OCI-LY7 (cell line): ENCODE data around the gene LHPP. TPM values are rescaled to one million over a fixed set of nuclear protein-coding genes. Genes with fewer than 3 reads are reported as not detected.
A peak's percentile ranks its signal among the peaks of the same experiment; 100 is the strongest.

Source experiments
- BruUV-seq: library from RNA; stranded (reverse); fragments of 400-500 nt; replicated peaks from 2 replicates; lab custom pipeline; 2021; lab: Mats Ljungman, UMichigan
- CTCF ChIA-PET: fragments of 300-600 bp; sonication (Branson Sonifier 250); formaldehyde crosslinking; loops from one replicate; lab custom pipeline; 2022; ENCODE audit warnings: antibody characterized with exemption; ENCODE audit not compliant: unreplicated experiment; lab: Charles Lee
- POLR2A ChIA-PET: fragments of 300-600 bp; sonication (Branson Sonifier 250); formaldehyde crosslinking; loops from one replicate; lab custom pipeline; 2022; ENCODE audit warnings: antibody characterized with exemption; lab: Charles Lee
- DNase-seq: peaks from one replicate; pipeline ENCODE4 v3.0.0-alpha.2; 2015; ENCODE audit warnings: low spot score
- H2AFZ ChIP-seq: fragments of 200-600 bp; sonication (generic), shearing (Covaris generic); 2 replicates; pipeline ENCODE4 v1.6.1; 2014; ENCODE audit warnings: mild to moderate bottlenecking, antibody characterized with exemption, low read length, moderate library complexity
- H3K27ac ChIP-seq: fragments of 200-600 bp; sonication (generic); 2 replicates; pipeline ENCODE4 v1.5.1; 2014; ENCODE audit warnings: mixed run types, low read depth, mild to moderate bottlenecking, moderate library complexity, low read length, inconsistent platforms; ENCODE audit not compliant: poor library complexity, severe bottlenecking
- H3K36me3 ChIP-seq: fragments of 200-600 bp; sonication (generic); 2 replicates; pipeline ENCODE4 v1.6.1; 2014; ENCODE audit warnings: mild to moderate bottlenecking, antibody characterized with exemption, low read length, moderate library complexity, mixed read lengths; ENCODE audit not compliant: insufficient read depth
- H3K4me1 ChIP-seq: fragments of 200-600 bp; sonication (generic); 2 replicates; pipeline ENCODE4 v1.5.1; 2014; ENCODE audit warnings: mild to moderate bottlenecking, low read length; ENCODE audit not compliant: insufficient read depth, poor library complexity, severe bottlenecking
- H3K4me2 ChIP-seq: fragments of 200-600 bp; sonication (generic); 2 replicates; pipeline ENCODE4 v1.6.1; 2014; ENCODE audit warnings: mild to moderate bottlenecking, low read length
- H3K4me3 ChIP-seq: fragments of 200-600 bp; sonication (generic); 2 replicates; pipeline ENCODE4 v1.5.1; 2014; ENCODE audit warnings: mild to moderate bottlenecking, low read depth, low read length; ENCODE audit not compliant: poor library complexity, severe bottlenecking
- H3K79me2 ChIP-seq: fragments of 200-600 bp; sonication (generic); 2 replicates; pipeline ENCODE4 v1.6.1; 2016; ENCODE audit warnings: low read depth, mild to moderate bottlenecking, low read length, moderate library complexity, mixed read lengths; ENCODE audit not compliant: insufficient read depth
- H3K9me2 ChIP-seq: fragments of 200-600 bp; sonication (generic); 2 replicates; pipeline ENCODE4 v1.6.1; 2016; ENCODE audit warnings: mild to moderate bottlenecking, low read length, mixed read lengths; ENCODE audit not compliant: insufficient read depth
- H3K9me3 ChIP-seq: fragments of 200-600 bp; sonication (generic); 2 replicates; pipeline ENCODE4 v1.6.1; 2014; ENCODE audit warnings: mild to moderate bottlenecking, mixed run types, low read length, mixed read lengths
- H4K20me1 ChIP-seq: fragments of 200-600 bp; sonication (generic); 2 replicates; pipeline ENCODE4 v1.6.1; 2014; ENCODE audit warnings: mild to moderate bottlenecking, antibody characterized with exemption, low read length, moderate library complexity, mixed read lengths; ENCODE audit not compliant: insufficient read depth
- EZH2phosphoT487 ChIP-seq: fragments of 200-600 bp; sonication (generic); IDR thresholded peaks from 2 replicates; pipeline ENCODE4 v1.6.1; 2018; ENCODE audit warnings: low read depth, borderline replicate concordance, mild to moderate bottlenecking, mixed run types, antibody characterized with exemption, low read length, moderate library complexity, mixed read lengths
- intact Hi-C: fragments of 100-400 bp; cut with micrococcal nuclease; formaldehyde crosslinking; loops from one replicate; pipeline ENCODE4 v1.10.0; 2022; ENCODE audit not compliant: unreplicated experiment
- total RNA-seq, 2 experiments: library from RNA; depleted of rRNA in 1 of 2; stranded (reverse); fragments of >200 nt in 1 of 2; shearing (Covaris generic) in 1 of 2; gene quantifications; 2 replicates each; pipeline ENCODE4 v1.2.3, GENCODE V29; 2014 to 2022
- TF ChIP-seq, protein P1 (sequence below): fragments of 200-600 bp; sonication (generic); conservative IDR thresholded peaks from 2 replicates; pipeline ENCODE4 v1.5.1; 2014; ENCODE audit warnings: mild to moderate bottlenecking, antibody characterized with exemption, low read length, moderate library complexity, mixed read lengths

LHPP gene
- total RNA-seq, 2 experiments from 2014 or later, result 30.3 to 65.2 TPM

DNA sequence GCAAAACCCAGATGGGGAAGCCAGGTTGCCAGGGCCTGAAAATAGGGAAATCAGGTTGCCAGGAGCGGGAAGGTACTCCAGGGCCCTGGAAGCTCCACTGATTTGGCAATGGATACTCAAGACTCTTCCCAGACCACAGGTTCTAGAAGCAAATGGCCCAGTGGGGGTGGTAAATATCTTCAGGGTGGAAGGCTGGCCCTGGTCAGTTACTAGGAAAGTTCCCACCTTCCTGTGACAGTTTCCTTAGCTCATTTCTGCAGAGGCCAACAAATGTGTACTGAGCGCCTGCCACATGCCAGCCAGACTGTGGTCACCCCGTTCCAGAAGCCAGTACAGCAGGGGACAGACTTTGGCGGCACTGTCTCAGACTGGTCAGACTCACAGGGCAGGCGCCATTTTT is 168.9 kb downstream of the LHPP start:
- no peak overlapping the region for H3K4me3 ChIP-seq
- TF ChIP-seq EZH2phosphoT487, result no peak
- TF ChIP-seq, protein P1, sequence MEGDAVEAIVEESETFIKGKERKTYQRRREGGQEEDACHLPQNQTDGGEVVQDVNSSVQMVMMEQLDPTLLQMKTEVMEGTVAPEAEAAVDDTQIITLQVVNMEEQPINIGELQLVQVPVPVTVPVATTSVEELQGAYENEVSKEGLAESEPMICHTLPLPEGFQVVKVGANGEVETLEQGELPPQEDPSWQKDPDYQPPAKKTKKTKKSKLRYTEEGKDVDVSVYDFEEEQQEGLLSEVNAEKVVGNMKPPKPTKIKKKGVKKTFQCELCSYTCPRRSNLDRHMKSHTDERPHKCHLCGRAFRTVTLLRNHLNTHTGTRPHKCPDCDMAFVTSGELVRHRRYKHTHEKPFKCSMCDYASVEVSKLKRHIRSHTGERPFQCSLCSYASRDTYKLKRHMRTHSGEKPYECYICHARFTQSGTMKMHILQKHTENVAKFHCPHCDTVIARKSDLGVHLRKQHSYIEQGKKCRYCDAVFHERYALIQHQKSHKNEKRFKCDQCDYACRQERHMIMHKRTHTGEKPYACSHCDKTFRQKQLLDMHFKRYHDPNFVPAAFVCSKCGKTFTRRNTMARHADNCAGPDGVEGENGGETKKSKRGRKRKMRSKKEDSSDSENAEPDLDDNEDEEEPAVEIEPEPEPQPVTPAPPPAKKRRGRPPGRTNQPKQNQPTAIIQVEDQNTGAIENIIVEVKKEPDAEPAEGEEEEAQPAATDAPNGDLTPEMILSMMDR, result no peak
- H3K36me3 ChIP-seq, result peaks cover 32% of the 10 kb centered on the region
- DNase-seq, result no peak
- H4K20me1 ChIP-seq, result no peaks in the 10 kb centered on the region
- intact Hi-C loops, result loop anchor here (5.0 kb wide), 1 partner anchor 112 kb away; the partner anchor contains the start of gene FAM53B
- CTCF ChIA-PET, result no interaction called here
- BruUV-seq, result no TSS peak
- H3K4me1 ChIP-seq, result peaks cover 18% of the 10 kb centered on the region
- H3K79me2 ChIP-seq, result peaks cover 10% of the 10 kb centered on the region; the same call in 1 of the 2 replicates
- no peak overlapping the region for H3K4me2 ChIP-seq
- H3K9me2 ChIP-seq, result no peaks in the 10 kb centered on the region
- H3K9me3 ChIP-seq, result no peaks in the 10 kb centered on the region; the same call in 1 of the 2 replicates
- no peak overlapping the region for H2AFZ ChIP-seq
- POLR2A ChIA-PET, result no interaction called here
- no peak overlapping the region for H3K27ac ChIP-seq

DNA sequence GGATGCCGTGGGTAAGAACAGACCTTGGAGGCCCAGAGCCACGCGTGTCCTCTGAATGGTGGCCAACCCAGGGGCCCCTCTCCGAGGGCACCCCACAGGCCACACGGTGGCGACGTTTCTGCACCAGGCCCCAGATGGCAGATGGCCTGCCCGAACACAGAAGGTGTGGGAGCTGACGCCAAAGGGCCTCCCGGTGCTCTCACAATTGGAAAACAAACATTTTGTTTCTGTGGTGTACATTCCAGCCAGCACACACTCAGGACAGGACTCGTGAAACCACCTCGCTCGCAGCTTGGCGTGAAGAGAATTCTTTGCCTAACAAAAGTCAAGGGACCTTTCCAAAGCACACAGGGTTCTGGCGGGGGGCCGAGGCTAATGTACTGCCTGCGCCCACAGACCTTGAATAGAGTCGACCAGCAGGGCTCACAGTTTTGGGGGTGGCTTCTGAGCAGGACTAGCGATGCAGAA is 170.5 kb downstream of the LHPP start:
- Histone ChIP-seq H3K36me3 (peaks cover 40% of the 10 kb centered on the region), H3K4me3 (no peak overlapping the region), H3K27ac (no peak overlapping the region), H3K4me1 (peaks cover 23% of the 10 kb centered on the region), H4K20me1 (no peaks in the 10 kb centered on the region), H3K4me2 (no peak overlapping the region), H3K79me2 (peaks cover 10% of the 10 kb centered on the region; the same call in 1 of the 2 replicates), H3K9me3 (no peaks in the 10 kb centered on the region; the same call in 1 of the 2 replicates), H2AFZ (no peak overlapping the region), H3K9me2 (no peaks in the 10 kb centered on the region)
- POLR2A ChIA-PET, result no interaction called here
- no peak for TF ChIP-seq EZH2phosphoT487
- TF ChIP-seq, protein P1, result peak; percentile 38; the same call in 1 of the 2 replicates
- intact Hi-C loops, result loop anchor here (5.0 kb wide), 1 partner anchor 110 kb away; the partner anchor contains the start of gene FAM53B
- no peak for DNase-seq
- no TSS peak for BruUV-seq
- CTCF ChIA-PET, result no interaction called here

DNA sequence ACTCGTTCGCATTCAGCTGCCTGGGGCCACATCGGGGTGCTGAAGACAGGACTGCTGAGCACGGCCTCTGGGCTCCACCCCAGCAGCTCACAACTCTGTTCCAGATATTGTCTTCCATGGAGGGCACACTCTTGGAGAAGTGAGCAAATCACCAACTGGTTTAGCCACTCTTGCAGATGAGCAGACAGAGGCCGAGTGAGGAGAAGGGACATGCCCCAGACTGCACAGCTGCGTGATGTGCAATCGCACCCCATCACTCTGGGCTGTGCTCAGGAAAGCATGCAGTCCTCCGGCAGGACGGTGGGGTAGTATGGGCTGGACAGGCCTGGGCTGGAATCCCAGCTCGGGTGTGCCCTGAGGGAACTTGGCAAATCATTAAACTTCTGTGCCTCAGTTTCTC is 170.9 kb downstream of the LHPP start:
- Histone ChIP-seq H3K4me3 (no peak overlapping the region), H3K27ac (no peak overlapping the region), H3K9me3 (no peaks in the 10 kb centered on the region; the same call in 1 of the 2 replicates), H4K20me1 (no peaks in the 10 kb centered on the region), H3K4me2 (no peak overlapping the region), H3K36me3 (peaks cover 40% of the 10 kb centered on the region), H3K79me2 (peaks cover 10% of the 10 kb centered on the region; the same call in 1 of the 2 replicates), H3K9me2 (no peaks in the 10 kb centered on the region), H2AFZ (no peak overlapping the region), H3K4me1 (peaks cover 21% of the 10 kb centered on the region)
- POLR2A ChIA-PET, result interaction anchor here (0.7 kb wide), 1 partner anchor 515 kb away, joined by 3 read pairs; no protein-coding TSS in a partner anchor
- no TSS peak for BruUV-seq
- no peak for DNase-seq
- CTCF ChIA-PET, result no interaction called here
- TF ChIP-seq, protein P1, result no peak
- TF ChIP-seq EZH2phosphoT487, result no peak
- intact Hi-C loops, result loop anchor here (5.0 kb wide), 1 partner anchor 110 kb away; the partner anchor contains the start of gene FAM53B
